ENCODE measurements around the gene TRIM16. TPM values are rescaled to one million over a fixed set of nuclear protein-coding genes. Genes with fewer than 3 reads are reported as not detected.
"Not testable (repeated sequence)": the region's sequence is repeated elsewhere in the genome, so short reads cannot be mapped to it uniquely, and the experiment has no call there.

The TRIM16 gene
- total and polyA plus RNA-seq, 9 donors, result 38.9 to 57.1 (median 46.9) TPM

DNA sequence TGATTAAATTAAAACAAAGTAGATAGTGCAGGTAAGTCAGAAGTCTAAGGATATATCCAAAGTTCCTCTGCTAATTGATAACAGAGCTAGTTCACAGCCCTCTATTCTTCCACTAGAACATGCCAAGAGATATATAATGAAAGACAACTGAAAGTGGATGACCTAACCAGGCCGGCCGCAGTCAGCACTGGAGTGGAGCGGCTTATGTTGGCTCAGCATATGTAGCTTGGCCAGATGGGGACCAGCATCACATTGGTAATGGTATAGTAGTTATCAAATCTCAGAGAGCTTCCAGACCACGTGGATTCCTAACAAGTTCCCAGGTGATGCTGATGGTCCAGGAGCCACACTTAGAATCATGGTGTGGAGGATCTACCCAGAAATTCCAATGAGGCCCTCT, 102.6 kb downstream of the TRIM16 start:
- WGBS (ENCODE audit: insufficient coverage), result no CpG with 5 or more reads among the region's 4 CpGs
- H3K9me3 ChIP-seq (replicated peaks; ENCODE audit: control insufficient read depth, low read depth, low read length); H3K27ac ChIP-seq (ENCODE audit: low read length); H3K36me3 ChIP-seq (ENCODE audit: control insufficient read depth, insufficient read depth, low read length); H3K4me1 ChIP-seq (ENCODE audit: control insufficient read depth, insufficient read depth, low read length); DNase-seq; H3K4me3 ChIP-seq (ENCODE audit: low read length); H3K27me3 ChIP-seq (ENCODE audit: control insufficient read depth, insufficient read depth, low read length): not testable (repeated sequence)

Other genes starting within 250 kb of the TRIM16 start
- gene CDRT4, start 216.7 kb downstream of the TRIM16 start, total RNA-seq, result 4.0 TPM
- 1 to 10 TPM in 7 of 8 donors, under 1 TPM in 1; 0.57 to 7.8 (median 2.0) TPM for gene CDRT4, start 216.7 kb downstream of the TRIM16 start, polyA plus RNA-seq (ENCODE audit: insufficient read depth in 1 of 8, insufficient read length in 8 of 8, low replicate concordance in 1 of 8)
- gene TVP23C, start 120.8 kb downstream of the TRIM16 start, total RNA-seq, result 15.6 TPM
- 10 to 100 TPM in 1 of 8 donors, 1 to 10 TPM in 7; 4.9 to 10.5 (median 9.2) TPM for gene TVP23C, start 120.8 kb downstream of the TRIM16 start, polyA plus RNA-seq (ENCODE audit: insufficient read depth in 1 of 8, insufficient read length in 8 of 8, low replicate concordance in 1 of 8)
- 1.3 TPM for gene FBXW10B, start 64.6 kb downstream of the TRIM16 start, total RNA-seq
- gene FBXW10B, start 64.6 kb downstream of the TRIM16 start, polyA plus RNA-seq (ENCODE audit: insufficient read depth in 1 of 8, insufficient read length in 8 of 8, low replicate concordance in 1 of 8), result 1 to 10 TPM in 6 of 8 donors, under 1 TPM in 2; 0.59 to 2.5 (median 1.3) TPM
- gene ZNF286A, start 15.4 kb upstream of the TRIM16 start, total RNA-seq, result 32.2 TPM
- gene ZNF286A, start 15.4 kb upstream of the TRIM16 start, polyA plus RNA-seq (ENCODE audit: insufficient read depth in 1 of 8, insufficient read length in 8 of 8, low replicate concordance in 1 of 8), result 10 to 100 TPM; 19.9 to 29.6 (median 25.1) TPM
- 0.31 TPM for gene TBC1D26, start 48.0 kb upstream of the TRIM16 start, total RNA-seq
- under 1 TPM in 7 of 8 donors, not detected in 1; 0.23 to 0.66 (median 0.44) TPM for gene TBC1D26, start 48.0 kb upstream of the TRIM16 start, polyA plus RNA-seq (ENCODE audit: insufficient read depth in 1 of 8, insufficient read length in 8 of 8, low replicate concordance in 1 of 8)

All from muscle of leg (tissue), 11 donors.